ENCODE results near the gene LCOR. TPM values are rescaled to one million over a fixed set of nuclear protein-coding genes. Genes with fewer than 3 reads are reported as not detected.

The LCOR gene
- total and polyA plus RNA-seq, 4 donors: 2.5 to 31.2 (median 14.5) TPM

DNA sequence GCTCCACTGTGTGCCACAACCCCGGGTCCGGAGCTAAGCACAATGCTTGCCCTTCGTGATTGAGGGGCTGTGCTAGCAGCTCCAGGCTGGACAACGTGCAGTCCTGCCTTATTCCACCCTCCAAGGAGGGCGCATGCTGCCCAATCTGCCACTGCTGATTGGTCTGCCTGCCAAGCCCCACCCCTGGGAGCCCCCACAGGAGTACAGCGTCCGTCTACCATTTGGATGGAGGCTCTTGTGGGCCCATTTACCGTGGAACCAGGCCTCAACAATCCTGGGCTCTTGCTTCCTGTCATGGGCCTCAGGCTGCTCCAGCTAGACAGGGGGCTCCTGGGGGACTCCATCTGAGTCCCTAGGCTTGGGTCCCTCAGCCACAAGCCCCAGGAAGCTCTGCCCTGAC, 180.4 kb downstream of the LCOR start:
- DNase-seq (ENCODE audit: low spot score): no peak
- Histone ChIP-seq H3K9me3 (ENCODE audit: control insufficient read depth in 4 of 4, low read length in 3 of 4) (peaks cover 0 to 2% (median under 1%) of the 10 kb centered on the region in 4 donors), H3K27me3 (ENCODE audit: control insufficient read depth in 4 of 4, insufficient read depth in 4 of 4, low read length in 3 of 4) (no peaks in the 10 kb centered on the region), H3K27ac (ENCODE audit: low read depth in 1 of 2, low read length in 2 of 2) (no peak overlapping the region), H3K4me1 (ENCODE audit: control insufficient read depth in 4 of 4, insufficient read depth in 4 of 4, low read length in 3 of 4) (no peaks in the 10 kb centered on the region), H3K36me3 (ENCODE audit: control insufficient read depth in 4 of 4, insufficient read depth in 3 of 4, low read depth in 1 of 4, low read length in 3 of 4) (no peaks in the 10 kb centered on the region), H3K4me3 (ENCODE audit: low read depth in 1 of 3, low read length in 3 of 3) (no peak overlapping the region), H3K9ac (ENCODE audit: low read depth in 1 of 2, low read length in 2 of 2) (no peak overlapping the region)
- WGBS: 93% methylated on average over 8 of the region's 8 CpGs
- TF ChIP-seq JUND (IDR thresholded peaks at IDR 0.05) (no peak), SP1 (IDR thresholded peaks at IDR 0.05) (no peak), CTCF (IDR thresholded peaks at IDR 0.05; ENCODE audit: low read depth, low read length, missing input control) (no peak), EGR1 (IDR thresholded peaks at IDR 0.05; ENCODE audit: low read depth in 2 of 2) (no peak), NR2F2 (IDR thresholded peaks at IDR 0.05) (no peak), RXRA (IDR thresholded peaks at IDR 0.05) (no peak), RAD21 (IDR thresholded peaks at IDR 0.05) (no peak), TAF1 (conservative IDR thresholded peaks at IDR 0.05) (no peak), GABPA (IDR thresholded peaks at IDR 0.05 in 1 of 2, conservative IDR thresholded peaks at IDR 0.05 in 1 of 2) (no peak), FOXA2 (IDR thresholded peaks at IDR 0.05) (no peak), HNF4G (IDR thresholded peaks at IDR 0.05) (no peak), MAX (IDR thresholded peaks at IDR 0.05) (no peak)
- TF ChIP-seq, protein P1, sequence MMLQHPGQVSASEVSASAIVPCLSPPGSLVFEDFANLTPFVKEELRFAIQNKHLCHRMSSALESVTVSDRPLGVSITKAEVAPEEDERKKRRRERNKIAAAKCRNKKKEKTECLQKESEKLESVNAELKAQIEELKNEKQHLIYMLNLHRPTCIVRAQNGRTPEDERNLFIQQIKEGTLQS (IDR thresholded peaks at IDR 0.05): no peak
- TF ChIP-seq, protein P2, sequence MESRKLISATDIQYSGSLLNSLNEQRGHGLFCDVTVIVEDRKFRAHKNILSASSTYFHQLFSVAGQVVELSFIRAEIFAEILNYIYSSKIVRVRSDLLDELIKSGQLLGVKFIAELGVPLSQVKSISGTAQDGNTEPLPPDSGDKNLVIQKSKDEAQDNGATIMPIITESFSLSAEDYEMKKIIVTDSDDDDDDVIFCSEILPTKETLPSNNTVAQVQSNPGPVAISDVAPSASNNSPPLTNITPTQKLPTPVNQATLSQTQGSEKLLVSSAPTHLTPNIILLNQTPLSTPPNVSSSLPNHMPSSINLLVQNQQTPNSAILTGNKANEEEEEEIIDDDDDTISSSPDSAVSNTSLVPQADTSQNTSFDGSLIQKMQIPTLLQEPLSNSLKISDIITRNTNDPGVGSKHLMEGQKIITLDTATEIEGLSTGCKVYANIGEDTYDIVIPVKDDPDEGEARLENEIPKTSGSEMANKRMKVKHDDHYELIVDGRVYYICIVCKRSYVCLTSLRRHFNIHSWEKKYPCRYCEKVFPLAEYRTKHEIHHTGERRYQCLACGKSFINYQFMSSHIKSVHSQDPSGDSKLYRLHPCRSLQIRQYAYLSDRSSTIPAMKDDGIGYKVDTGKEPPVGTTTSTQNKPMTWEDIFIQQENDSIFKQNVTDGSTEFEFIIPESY (IDR thresholded peaks at IDR 0.05): no peak

GRCh38 chr10:97013568-97013967, 181.5 kb downstream of the LCOR start:
- Histone ChIP-seq H3K27me3 (ENCODE audit: control insufficient read depth in 4 of 4, insufficient read depth in 4 of 4, low read length in 3 of 4) (no peaks in the 10 kb centered on the region), H3K4me1 (ENCODE audit: control insufficient read depth in 4 of 4, insufficient read depth in 4 of 4, low read length in 3 of 4) (no peaks in the 10 kb centered on the region), H3K4me3 (ENCODE audit: low read depth in 1 of 3, low read length in 3 of 3) (no peak overlapping the region), H3K27ac (ENCODE audit: low read depth in 1 of 2, low read length in 2 of 2) (no peak overlapping the region), H3K9me3 (ENCODE audit: control insufficient read depth in 4 of 4, low read length in 3 of 4) (no peaks in the 10 kb centered on the region), H3K9ac (ENCODE audit: low read depth in 1 of 2, low read length in 2 of 2) (no peak overlapping the region), H3K36me3 (ENCODE audit: control insufficient read depth in 4 of 4, insufficient read depth in 3 of 4, low read depth in 1 of 4, low read length in 3 of 4) (no peaks in the 10 kb centered on the region)
- no peak for DNase-seq (ENCODE audit: low spot score)
- 91% methylated on average over 8 of the region's 8 CpGs for WGBS
- TF ChIP-seq HNF4A (conservative IDR thresholded peaks at IDR 0.05) (no peak), CTCF (IDR thresholded peaks at IDR 0.05; ENCODE audit: low read depth, low read length, missing input control) (no peak), SP1 (IDR thresholded peaks at IDR 0.05) (no peak), EGR1 (IDR thresholded peaks at IDR 0.05; ENCODE audit: low read depth in 2 of 2) (no peak), YY1 (IDR thresholded peaks at IDR 0.05) (no peak), GABPA (IDR thresholded peaks at IDR 0.05 in 1 of 2, conservative IDR thresholded peaks at IDR 0.05 in 1 of 2) (no peak), REST (IDR thresholded peaks at IDR 0.05) (no peak), TAF1 (conservative IDR thresholded peaks at IDR 0.05) (no peak), JUND (IDR thresholded peaks at IDR 0.05) (no peak), FOXA2 (IDR thresholded peaks at IDR 0.05) (no peak), RAD21 (IDR thresholded peaks at IDR 0.05) (no peak), MAX (IDR thresholded peaks at IDR 0.05) (no peak), NR2F2 (IDR thresholded peaks at IDR 0.05) (no peak)
- TF ChIP-seq, protein P2 (IDR thresholded peaks at IDR 0.05): no peak
